OCI-LY1 (cell line): ENCODE data around the gene CILP2.

Experiments used
- H2AFZ ChIP-seq: fragments of 200-600 bp; sonication (generic), shearing (Covaris generic); 2 replicates; pipeline ENCODE4 v1.6.0; 2014; ENCODE audit warnings: antibody characterized with exemption, mild to moderate bottlenecking, low read length
- H3F3A ChIP-seq: fragments of 200-600 bp; sonication (generic), shearing (Covaris generic); 2 replicates; pipeline ENCODE4 v1.6.0; 2014; ENCODE audit warnings: mild to moderate bottlenecking, antibody characterized with exemption, low read length, moderate library complexity; ENCODE audit not compliant: insufficient read depth
- H3K27ac ChIP-seq: fragments of 200-600 bp; sonication (generic); 2 replicates; pipeline ENCODE4 v1.5.1; 2014; ENCODE audit warnings: low read length, mixed run types, mild to moderate bottlenecking, low read depth; ENCODE audit not compliant: poor library complexity, severe bottlenecking
- H3K27me3 ChIP-seq: fragments of 200-600 bp; sonication (generic); 2 replicates; pipeline ENCODE4 v1.6.0; 2014; ENCODE audit warnings: antibody characterized with exemption, mild to moderate bottlenecking, low read length, moderate library complexity; ENCODE audit not compliant: insufficient read depth
- H3K36me3 ChIP-seq: fragments of 200-600 bp; sonication (generic); 2 replicates; pipeline ENCODE4 v1.6.1; 2014; ENCODE audit warnings: mild to moderate bottlenecking, antibody characterized with exemption, low read length, moderate library complexity, mixed read lengths; ENCODE audit not compliant: insufficient read depth
- H3K4me1 ChIP-seq: fragments of 200-600 bp; sonication (generic); 2 replicates; pipeline ENCODE4 v1.5.1; 2014; ENCODE audit warnings: mild to moderate bottlenecking, low read length, moderate library complexity; ENCODE audit not compliant: insufficient read depth, severe bottlenecking
- H3K4me2 ChIP-seq: fragments of 200-600 bp; sonication (generic), shearing (Covaris generic); 2 replicates; pipeline ENCODE4 v1.6.1; 2014; ENCODE audit warnings: low read length
- H3K4me3 ChIP-seq: fragments of 200-600 bp; sonication (generic); 2 replicates; pipeline ENCODE4 v1.5.1; 2014; ENCODE audit warnings: low read length, low read depth, mild to moderate bottlenecking, mixed read lengths; ENCODE audit not compliant: poor library complexity, severe bottlenecking
- H3K79me2 ChIP-seq: fragments of 200-600 bp; shearing (Covaris generic); 2 replicates; pipeline ENCODE4 v1.6.1; 2016; ENCODE audit warnings: mixed run types, low read length, mixed read lengths; ENCODE audit not compliant: insufficient read depth
- H3K9ac ChIP-seq: fragments of 200-600 bp; sonication (generic), shearing (Covaris generic); 2 replicates; pipeline ENCODE4 v1.6.1; 2014; ENCODE audit warnings: mild to moderate bottlenecking, low read length, mixed read lengths
- H3K9me2 ChIP-seq: fragments of 200-600 bp; sonication (generic), shearing (Covaris generic); 2 replicates; pipeline ENCODE4 v1.6.1; 2014; ENCODE audit warnings: low read depth, mild to moderate bottlenecking, low read length, mixed read lengths
- H3K9me3 ChIP-seq: fragments of 200-600 bp; shearing (Covaris generic); 2 replicates; pipeline ENCODE4 v1.6.1; 2014; ENCODE audit warnings: low read length, mixed read lengths
- H4K20me1 ChIP-seq: fragments of 200-600 bp; sonication (generic), shearing (Covaris generic); 2 replicates; pipeline ENCODE4 v1.6.0; 2016; ENCODE audit warnings: mild to moderate bottlenecking, low read length; ENCODE audit not compliant: insufficient read depth
- CTCF ChIP-seq: fragments of 200-600 bp; sonication (generic), shearing (Covaris generic); IDR thresholded peaks from 2 replicates; pipeline ENCODE4 v1.5.1; 2017; ENCODE audit warnings: mild to moderate bottlenecking, antibody characterized with exemption, low read length, moderate library complexity, mixed read lengths
- EZH2 ChIP-seq: fragments of 200-600 bp; sonication (generic), shearing (Covaris generic); IDR thresholded peaks from 2 replicates; pipeline ENCODE4 v1.8.0; 2017; ENCODE audit warnings: borderline replicate concordance, mixed run types, mild to moderate bottlenecking, antibody characterized with exemption, low read length, moderate library complexity, mixed read lengths

CILP2 gene

DNA sequence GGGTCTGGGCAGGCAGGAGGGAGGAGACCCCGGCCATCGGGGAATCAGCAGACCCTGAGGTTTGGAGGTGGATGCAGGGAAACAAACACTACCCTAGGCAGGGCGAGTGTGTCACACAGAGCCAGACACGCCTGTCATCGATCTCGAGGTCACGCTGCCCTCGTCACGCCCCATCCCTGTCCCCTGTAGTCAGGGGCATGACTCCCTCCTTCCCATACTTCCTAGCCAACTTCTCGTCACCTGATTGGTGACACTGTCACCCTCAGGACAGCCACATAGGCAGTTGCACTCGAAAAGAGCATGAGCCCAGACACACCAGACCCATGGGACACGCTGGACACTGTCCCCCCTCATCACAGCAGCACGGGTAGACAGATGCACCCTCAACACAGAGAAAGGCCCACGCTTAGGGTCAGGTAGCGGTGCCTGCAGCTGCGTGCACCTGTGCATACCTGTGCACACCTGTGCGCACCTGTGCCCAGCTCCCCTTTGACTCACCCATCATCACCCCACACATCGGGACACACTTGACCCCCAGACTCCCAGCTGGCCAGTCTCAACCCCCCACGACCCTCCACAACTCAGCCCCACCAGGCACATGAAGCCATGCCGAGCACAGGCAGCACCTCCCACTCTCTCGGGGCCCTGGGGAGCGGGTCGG lies 11.9 kb downstream of the CILP2 start:
- H3K4me3 ChIP-seq, result no peak overlapping the region
- no peak overlapping the region for H3K9ac ChIP-seq
- no peaks in the 10 kb centered on the region for H3K36me3 ChIP-seq
- no peaks in the 10 kb centered on the region for H3K9me3 ChIP-seq
- 0 out of 2 replicates have a peak, but pooled peaks cover 4% of the 10 kb centered on the region for H3K27me3 ChIP-seq
- no peaks in the 10 kb centered on the region for H3F3A ChIP-seq
- no peak overlapping the region for H2AFZ ChIP-seq
- no peaks in the 10 kb centered on the region for H3K4me1 ChIP-seq
- H3K9me2 ChIP-seq, result no peaks in the 10 kb centered on the region
- no peaks in the 10 kb centered on the region for H4K20me1 ChIP-seq
- no peak for TF ChIP-seq CTCF
- TF ChIP-seq EZH2, result no peak
- no peak overlapping the region for H3K27ac ChIP-seq
- H3K4me2 ChIP-seq, result no peak overlapping the region
- no peaks in the 10 kb centered on the region for H3K79me2 ChIP-seq

DNA sequence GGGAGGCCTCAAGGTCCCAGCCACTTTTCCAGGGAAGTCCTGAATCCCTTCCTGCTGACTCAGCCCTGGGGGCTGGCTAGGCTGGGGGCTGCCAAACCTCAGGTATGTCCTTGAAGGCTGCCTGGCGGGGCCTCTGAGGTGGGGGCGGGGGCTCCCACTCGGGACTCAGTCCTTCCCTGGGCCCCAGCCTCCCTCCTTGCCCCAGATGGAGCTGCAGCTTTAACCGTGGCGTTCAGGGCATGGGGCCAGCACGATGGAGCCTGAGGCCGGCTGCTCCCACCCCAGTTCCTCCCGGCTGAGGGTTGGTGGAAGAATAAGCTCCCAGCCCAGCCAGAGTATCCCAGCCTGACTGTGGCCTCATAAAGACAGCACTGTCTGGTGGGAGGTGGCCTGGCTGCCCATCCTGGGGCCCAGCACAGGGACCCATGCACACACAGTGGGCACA lies 12.4 kb downstream of the CILP2 start:
- no peaks in the 10 kb centered on the region for H3K36me3 ChIP-seq
- no peaks in the 10 kb centered on the region for H3F3A ChIP-seq
- TF ChIP-seq CTCF (no peak), EZH2 (no peak)
- H3K27me3 ChIP-seq, result 0 out of 2 replicates have a peak, but pooled peaks cover 4% of the 10 kb centered on the region
- no peak overlapping the region for H3K4me3 ChIP-seq
- H3K79me2 ChIP-seq, result no peaks in the 10 kb centered on the region
- H3K9ac ChIP-seq, result no peak overlapping the region
- H3K4me2 ChIP-seq, result no peak overlapping the region
- H3K9me3 ChIP-seq, result no peaks in the 10 kb centered on the region
- no peaks in the 10 kb centered on the region for H4K20me1 ChIP-seq
- H3K27ac ChIP-seq, result no peak overlapping the region
- H3K9me2 ChIP-seq, result no peaks in the 10 kb centered on the region
- H2AFZ ChIP-seq, result no peak overlapping the region
- no peaks in the 10 kb centered on the region for H3K4me1 ChIP-seq

DNA sequence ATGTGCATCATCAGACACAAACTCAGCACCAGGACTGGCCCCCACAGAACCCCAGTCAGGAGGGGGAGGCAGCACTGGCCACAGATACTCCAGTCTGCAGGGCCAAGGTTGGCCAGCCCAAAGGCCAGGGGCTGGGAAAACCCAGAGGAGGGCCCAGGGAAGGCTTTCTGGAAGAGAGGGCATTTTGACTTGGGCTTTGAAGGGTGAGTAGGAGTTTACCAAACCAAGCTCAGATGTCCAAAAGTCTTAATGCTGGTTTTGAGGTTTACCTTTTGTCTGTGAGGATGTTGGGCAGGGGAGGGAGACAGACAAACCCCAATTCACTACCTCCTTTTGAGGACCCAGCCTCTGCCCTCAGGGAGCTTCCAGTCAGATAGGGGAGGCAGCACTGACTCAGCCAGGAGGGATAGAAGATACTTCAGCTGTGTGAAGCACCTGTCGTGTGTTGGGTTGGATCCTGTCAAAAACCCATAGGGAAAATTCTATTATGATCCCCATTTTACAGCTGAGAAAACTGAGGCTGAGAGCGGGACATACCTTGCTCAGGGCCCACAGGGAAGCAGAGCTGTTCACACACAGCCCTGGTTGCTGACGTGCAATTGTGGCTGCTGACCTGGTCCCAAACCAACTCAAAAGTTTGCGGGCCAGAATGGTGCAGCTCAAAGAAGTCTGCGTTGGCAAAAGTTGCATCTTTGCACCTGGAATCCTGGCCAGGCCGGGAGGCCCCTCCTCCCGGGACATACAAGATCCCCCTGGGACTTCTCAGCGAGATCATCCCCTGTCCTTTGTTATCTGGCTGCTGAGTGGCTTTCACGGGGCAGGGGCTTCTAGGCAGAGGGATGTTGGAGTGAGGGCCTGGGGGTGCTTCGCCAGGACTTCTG lies 13.1 kb downstream of the CILP2 start:
- H3K27me3 ChIP-seq, result 0 out of 2 replicates have a peak, but pooled peaks cover 4% of the 10 kb centered on the region
- no peak overlapping the region for H2AFZ ChIP-seq
- no peaks in the 10 kb centered on the region for H3K79me2 ChIP-seq
- no peak overlapping the region for H3K27ac ChIP-seq
- H3K9me3 ChIP-seq, result no peaks in the 10 kb centered on the region
- no peaks in the 10 kb centered on the region for H3K4me1 ChIP-seq
- H3K4me3 ChIP-seq, result no peak overlapping the region
- H3F3A ChIP-seq, result no peaks in the 10 kb centered on the region
- TF ChIP-seq EZH2 (no peak), CTCF (no peak)
- H3K9me2 ChIP-seq, result no peaks in the 10 kb centered on the region
- H3K4me2 ChIP-seq, result no peak overlapping the region
- H3K9ac ChIP-seq, result no peak overlapping the region
- no peaks in the 10 kb centered on the region for H3K36me3 ChIP-seq
- no peaks in the 10 kb centered on the region for H4K20me1 ChIP-seq
